AG20443 (cell line): ENCODE results near the gene UBE2M.
"Not testable (repeated sequence)": the region's sequence is repeated elsewhere in the genome, so short reads cannot be mapped to it uniquely, and the experiment has no call there.

Experiments used
- DNase-seq: peaks from one replicate; pipeline ENCODE4 v3.0.0; 2012; ENCODE audit warnings: low spot score, mixed read lengths

Gene UBE2M

GRCh38 chr19:58558066-58558622 is at the start of gene UBE2M:
TSS of gene UBE2M (minus strand) at chr19:58558611. CDS start at chr19:58558381, 230 bp downstream.
- no peak for DNase-seq

- DNase-seq, result not testable (repeated sequence)
Observed at GRCh38 chr19:58607213-58607612, 48.8 kb upstream of the UBE2M start.

DNA sequence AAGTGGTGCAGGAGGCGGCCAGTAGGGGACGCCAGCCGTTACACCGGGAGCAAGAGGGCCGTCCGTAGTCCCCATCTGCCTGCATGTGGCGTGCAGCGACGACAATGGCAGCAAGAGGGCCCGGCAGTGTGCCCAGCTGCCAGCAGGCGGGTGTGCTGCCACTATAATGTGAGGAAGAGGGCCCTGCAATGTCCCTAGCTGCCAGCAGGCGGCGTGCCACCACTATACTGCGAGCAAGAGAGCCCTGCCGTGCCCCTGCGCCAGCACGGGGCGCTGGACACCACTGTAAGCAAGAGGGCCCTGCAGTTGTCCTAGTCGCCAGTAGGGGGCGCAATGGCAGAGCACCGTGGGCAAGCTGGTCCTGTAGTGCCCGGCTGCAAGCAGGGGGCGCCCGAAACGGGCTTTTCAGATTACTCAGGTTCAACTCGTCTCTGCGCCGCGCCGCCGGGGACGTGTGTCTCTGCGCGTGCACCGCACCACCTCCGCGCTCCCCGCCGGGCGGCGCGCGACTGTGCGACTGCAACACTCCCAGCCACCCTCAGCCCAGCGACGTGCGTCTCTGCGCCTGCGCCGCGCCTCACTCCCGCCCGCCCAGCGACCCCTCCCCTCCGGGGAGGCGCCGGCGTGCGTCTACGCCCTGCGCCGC is 48.0 kb upstream of the UBE2M start:
- DNase-seq, result not testable (repeated sequence)

- no peak for DNase-seq
Observed at GRCh38 chr19:58586133-58586765, 27.8 kb upstream of the UBE2M start.

GRCh38 chr19:58585442-58586132 is 27.2 kb upstream of the UBE2M start:
- no peak for DNase-seq

GRCh38 chr19:58584498-58585441 is 26.4 kb upstream of the UBE2M start:
- no peak for DNase-seq

- no peak for DNase-seq
Observed at GRCh38 chr19:58582985-58583384, 24.6 kb upstream of the UBE2M start.

DNA sequence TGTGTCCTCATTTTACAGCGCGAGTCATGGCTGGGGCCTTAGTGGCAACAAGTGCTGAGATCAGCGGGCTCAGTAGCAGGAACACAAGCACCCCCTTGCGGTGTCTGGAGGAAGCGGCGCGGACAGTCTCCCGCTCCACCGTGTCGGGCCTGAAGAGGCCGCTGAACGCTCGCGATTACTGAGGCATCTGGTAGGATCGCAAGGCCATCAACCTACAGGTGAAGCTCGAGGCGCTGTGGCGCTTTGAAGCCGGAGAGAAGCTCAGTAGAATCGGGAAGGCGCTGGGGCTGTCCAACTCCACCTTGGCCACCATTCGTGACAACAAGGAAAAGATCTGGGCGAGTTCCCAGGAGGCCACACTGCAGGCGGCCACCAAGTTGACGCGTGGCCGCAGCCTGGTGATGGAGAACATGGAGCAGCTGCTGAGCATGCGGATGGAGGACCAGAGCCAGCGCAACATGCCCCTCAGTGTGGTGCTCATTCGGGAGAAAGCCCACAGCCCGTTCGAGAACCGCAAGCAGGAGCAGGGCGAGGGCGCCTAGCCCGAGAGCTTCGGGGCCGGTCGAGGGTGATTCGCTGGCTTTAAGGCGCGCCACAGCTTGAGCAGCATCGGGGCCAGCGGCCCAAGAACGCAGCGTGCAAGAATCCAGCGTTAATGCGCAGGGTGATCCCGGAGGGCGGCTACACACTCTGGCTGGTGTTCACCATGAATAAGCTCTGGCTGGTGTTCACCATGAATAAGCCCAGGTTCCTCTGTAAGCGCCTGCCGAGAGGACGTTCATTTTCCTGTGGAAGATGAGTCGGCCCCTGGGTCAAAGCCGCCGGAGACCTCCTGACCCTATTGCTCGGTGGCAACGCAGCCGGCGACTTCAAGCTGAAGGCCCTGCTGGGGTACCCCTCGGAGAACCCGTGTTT is 23.1 kb upstream of the UBE2M start:
- DNase-seq, result peak; percentile 89

DNA sequence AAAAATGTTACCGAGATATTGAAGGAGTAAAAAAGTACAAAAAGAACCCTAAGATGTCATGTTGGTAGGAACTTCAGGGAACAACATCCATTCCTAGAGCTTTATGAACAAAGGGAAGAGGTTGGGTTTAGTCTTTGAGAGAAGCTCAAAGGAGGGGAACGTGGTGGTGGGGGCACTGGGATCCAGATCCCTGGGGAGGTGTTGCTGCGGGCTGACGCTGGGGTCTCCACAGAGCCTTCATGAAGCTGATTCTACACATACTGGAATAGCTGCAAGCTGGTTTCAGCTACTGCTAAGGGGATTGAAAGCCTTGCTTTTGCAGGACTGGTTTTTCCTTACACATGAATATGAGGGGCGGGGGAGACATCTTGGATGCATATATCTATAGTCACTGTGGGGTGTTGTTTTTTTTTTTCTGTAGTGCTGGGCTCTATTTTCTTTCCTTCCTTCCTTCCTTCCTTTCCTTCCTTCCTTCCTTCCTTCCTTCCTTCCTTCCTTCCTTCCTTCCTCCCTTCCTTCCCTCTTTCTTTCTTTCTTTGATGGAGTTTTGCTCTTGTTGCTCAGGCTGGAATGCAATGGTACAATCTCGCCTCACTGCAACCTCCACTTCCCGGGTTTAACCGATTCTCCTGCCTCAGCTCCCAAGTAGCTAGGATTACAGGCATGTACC is 21.2 kb upstream of the UBE2M start:
- no peak for DNase-seq

DNA sequence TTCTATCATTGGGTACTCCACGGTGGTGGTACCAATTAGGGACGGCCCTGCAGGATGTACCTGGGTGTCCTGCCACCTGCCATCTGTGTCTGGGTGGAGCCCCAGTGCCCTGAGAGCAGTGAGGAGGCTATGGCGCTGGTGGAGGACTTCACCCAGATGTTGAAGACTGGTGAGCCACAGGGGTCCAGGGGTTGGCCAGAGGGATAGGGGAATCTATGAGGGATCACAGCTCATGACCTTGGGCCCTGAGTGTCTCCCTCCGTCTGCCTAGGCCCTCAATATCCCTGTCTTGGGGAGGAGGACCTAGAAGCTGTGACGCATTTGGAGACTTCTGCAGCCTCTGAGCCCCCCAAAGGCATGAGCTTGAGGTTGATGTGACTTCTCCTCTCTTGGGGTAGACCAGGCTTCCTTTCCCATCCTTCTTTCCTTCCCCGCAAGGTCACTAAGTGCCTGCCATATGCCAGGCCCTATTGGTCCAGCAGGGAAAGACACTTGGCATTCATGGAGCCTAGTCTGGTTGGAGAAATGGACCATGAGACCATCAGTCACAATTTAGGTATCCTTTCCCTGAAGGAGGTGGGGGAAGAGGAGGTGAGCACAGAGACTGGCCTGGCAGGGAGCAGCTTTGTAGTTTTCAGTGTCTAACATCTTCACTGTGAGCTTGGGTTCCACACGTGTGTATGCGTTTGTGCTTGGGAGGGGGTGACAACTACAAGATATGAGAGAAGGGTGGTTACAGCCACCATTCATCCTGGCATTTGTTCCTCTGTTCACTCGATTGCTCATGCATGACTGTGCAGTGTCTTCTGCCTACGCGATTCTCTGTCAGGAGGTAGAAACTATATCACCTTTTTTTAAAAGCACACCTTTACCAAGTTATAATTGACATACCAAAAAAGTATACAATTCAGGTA is 19.9 kb upstream of the UBE2M start:
- DNase-seq, result no peak

DNA sequence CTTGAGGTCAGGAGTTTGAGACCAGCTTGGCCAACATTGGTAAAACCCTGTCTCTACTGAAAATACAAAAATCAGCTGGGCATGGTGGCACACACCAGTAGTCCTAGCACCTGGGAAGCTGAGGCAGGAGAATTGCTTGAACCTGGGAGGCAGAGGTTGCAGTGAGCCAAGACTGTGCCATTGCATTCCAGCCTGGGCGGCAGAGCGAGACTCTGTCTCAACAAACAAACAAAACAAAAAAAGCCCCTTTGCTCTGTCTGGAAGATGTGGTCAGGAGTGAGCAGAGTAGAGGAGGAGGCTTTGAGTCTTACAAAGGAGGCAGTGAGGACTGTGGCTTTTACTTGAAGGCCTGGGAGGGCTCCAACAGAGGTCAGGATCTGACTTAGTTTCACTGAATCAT is 19.2 kb upstream of the UBE2M start:
- DNase-seq, result not testable (repeated sequence)

GRCh38 chr19:58575183-58576041 is 17.0 kb upstream of the UBE2M start:
- DNase-seq, result peak; percentile 90

DNA sequence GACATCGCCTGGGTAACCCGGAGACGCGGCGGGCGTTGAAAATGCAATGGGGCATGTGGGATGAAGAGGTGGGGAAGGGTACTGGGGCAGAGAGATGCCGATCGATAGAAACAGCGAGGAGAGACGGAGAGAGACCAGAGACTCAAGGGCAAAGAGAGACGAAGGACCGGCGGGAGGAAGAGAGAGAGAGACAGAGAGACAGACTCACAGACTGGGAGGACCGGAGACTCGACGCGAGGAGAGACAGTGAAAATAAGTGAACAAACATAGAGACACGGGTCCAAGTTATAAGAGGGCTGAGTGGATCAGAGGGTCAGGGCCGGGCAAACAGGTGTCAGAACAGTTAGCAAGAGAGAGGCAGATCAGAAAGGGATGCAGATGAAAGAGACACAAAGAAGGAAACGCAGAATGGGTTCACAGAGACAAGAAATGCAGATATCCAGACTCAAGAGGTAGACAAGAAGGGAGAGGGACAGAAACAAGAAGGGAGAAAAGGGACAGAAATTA is 15.3 kb upstream of the UBE2M start:
- DNase-seq, result no peak

DNA sequence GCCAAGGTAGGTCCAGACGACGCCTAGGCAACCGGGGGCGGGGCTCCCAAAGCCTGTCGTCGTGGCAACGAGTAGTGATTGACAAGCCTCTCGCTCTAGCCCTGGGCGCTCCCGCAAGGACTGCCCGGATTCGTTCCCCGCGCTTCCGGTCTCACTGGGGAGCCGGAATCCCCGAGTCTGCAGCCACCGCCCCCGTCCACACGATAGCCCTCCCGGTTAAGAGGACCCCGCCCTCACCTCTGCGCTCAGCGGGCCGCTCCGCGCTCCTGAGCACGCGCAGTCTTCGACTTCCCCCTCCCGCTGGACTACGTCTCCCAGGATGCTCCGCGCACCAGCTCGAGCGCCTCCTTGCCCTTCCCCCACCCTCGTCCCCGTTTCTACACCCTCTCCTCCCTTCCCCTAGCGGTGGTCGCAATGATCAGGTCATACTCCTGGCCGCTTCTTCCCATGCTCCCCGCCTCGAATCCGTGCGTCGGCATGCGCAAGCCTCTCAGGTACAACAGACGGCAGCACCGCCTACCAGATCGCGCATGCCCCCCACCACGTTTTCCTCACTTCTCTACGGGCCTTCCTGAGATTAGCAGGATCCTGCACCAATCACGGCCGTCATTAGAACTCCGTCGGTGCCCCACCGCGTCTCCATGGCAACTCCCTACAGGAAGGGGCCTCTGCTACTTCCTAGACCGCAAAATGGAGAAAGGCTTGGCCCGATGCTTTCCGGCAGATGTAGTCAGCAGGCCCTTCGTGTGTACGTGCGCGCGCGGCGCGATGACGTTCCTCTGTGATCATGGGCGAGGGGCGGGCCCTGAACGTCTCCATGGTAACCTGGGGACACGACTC is 14.6 kb upstream of the UBE2M start, which contains the start of gene MZF1:
MZF1 (minus strand) TSS at position 518 of the 840 bp plus-strand sequence. CDS start 1,946 bp downstream, outside the sequence.
- peak; percentile 96 for DNase-seq

GRCh38 chr19:58572026-58572817 is 13.8 kb upstream of the UBE2M start:
- no peak for DNase-seq

DNA sequence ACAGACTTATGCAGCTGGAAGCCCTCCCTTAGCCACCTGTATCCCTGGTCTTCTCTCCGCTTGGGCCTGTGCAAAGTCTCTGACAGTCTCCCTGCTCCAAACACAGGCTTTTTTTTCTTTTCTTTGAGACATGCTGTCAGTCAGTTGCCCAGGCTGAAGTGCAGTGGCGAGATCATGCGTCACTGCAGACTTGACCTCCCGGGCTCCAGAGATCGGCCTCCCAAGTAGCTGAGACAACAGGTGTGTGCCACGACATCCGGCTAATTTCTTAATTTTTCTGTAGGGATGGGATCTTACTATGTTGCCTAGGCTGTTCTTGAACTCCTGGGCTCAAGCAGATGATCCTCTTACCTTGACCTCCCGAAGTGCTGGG is 13.2 kb upstream of the UBE2M start:
- no peak for DNase-seq
